CD14-positive monocyte (primary cell): Measurements from ENCODE around the gene FKBP5. TPM values are rescaled to one million over a fixed set of nuclear protein-coding genes. Genes with fewer than 3 reads are reported as not detected.

Experiments
- DNase-seq, 3 donors: peaks; one replicate each; pipeline ENCODE4 v3.0.0-alpha.2; 2011 to 2022
- H2AFZ ChIP-seq: 2 replicates; pipeline ENCODE4 v1.6.0; 2012; ENCODE audit warnings: mild to moderate bottlenecking, low read depth, low read length, inconsistent platforms; ENCODE audit not compliant: insufficient read depth, poor library complexity, severe bottlenecking
- H3K27ac ChIP-seq, 2 donors: 1 replicate in 1 of 2; 2 replicates in 1 of 2; pipeline ENCODE4 v1.5.1; 2012 to 2013; ENCODE audit warnings: low read length in 2 of 2, control low read depth in 1 of 2, inconsistent platforms in 1 of 2, low read depth in 1 of 2, mild to moderate bottlenecking in 1 of 2
- H3K27me3 ChIP-seq, 2 donors: one replicate each; pipeline versions ENCODE4 v1.6.0 to v1.6.1; 2011 to 2013; ENCODE audit warnings: low read length in 2 of 2; ENCODE audit not compliant: control insufficient read depth in 2 of 2, insufficient read depth in 2 of 2
- H3K36me3 ChIP-seq, 2 donors: replicated peaks in 1 of 2; 1 replicate in 1 of 2; 2 replicates in 1 of 2; pipeline versions ENCODE4 v1.5.1 to v1.6.1; 2012 to 2013; ENCODE audit warnings: low read length in 2 of 2, control low read depth in 1 of 2, inconsistent platforms in 1 of 2, mild to moderate bottlenecking in 1 of 2; ENCODE audit not compliant: insufficient read depth in 2 of 2, control insufficient read depth in 1 of 2
- H3K4me1 ChIP-seq, 2 donors: 1 replicate in 1 of 2; 2 replicates in 1 of 2; pipeline versions ENCODE4 v1.5.1 to v1.6.1; 2012 to 2013; ENCODE audit warnings: low read length in 2 of 2, control low read depth in 1 of 2, inconsistent platforms in 1 of 2, mild to moderate bottlenecking in 1 of 2, moderate library complexity in 1 of 2; ENCODE audit not compliant: insufficient read depth in 2 of 2, control insufficient read depth in 1 of 2
- H3K4me2 ChIP-seq: replicated peaks from 2 replicates; pipeline ENCODE3; 2012; ENCODE audit warnings: low read length, moderate library complexity, mild to moderate bottlenecking; ENCODE audit not compliant: poor library complexity, severe bottlenecking; ENCODE audit errors: extremely low read depth
- H3K4me3 ChIP-seq, 3 experiments: fragments of 200-600 bp in 1 of 3; sonication (generic) in 1 of 3; replicated peaks in 1 of 3; 1 replicate in 2 of 3; 2 replicates in 1 of 3; pipeline ENCODE4 v1.5.1; 2011 to 2013; ENCODE audit warnings: low read length in 3 of 3, mild to moderate bottlenecking in 3 of 3, control low read depth in 2 of 3, low read depth in 2 of 3, inconsistent platforms in 1 of 3, moderate library complexity in 1 of 3
- H3K79me2 ChIP-seq: 2 replicates; pipeline ENCODE4 v1.6.0; 2012; ENCODE audit warnings: mild to moderate bottlenecking, control low read depth, inconsistent platforms, low read length, moderate library complexity; ENCODE audit not compliant: insufficient read depth
- H3K9ac ChIP-seq: 2 replicates; pipeline ENCODE4 v1.6.0; 2017; ENCODE audit warnings: low read length, mild to moderate bottlenecking; ENCODE audit not compliant: insufficient read depth, poor library complexity, severe bottlenecking
- H3K9me3 ChIP-seq, 2 donors: replicated peaks in 1 of 2; 1 replicate in 1 of 2; 2 replicates in 1 of 2; pipeline versions ENCODE4 v1.5.1 to v1.6.1; 2012 to 2013; ENCODE audit warnings: low read length in 2 of 2, control low read depth in 1 of 2; ENCODE audit not compliant: control insufficient read depth in 1 of 2, insufficient read depth in 1 of 2
- H4K20me1 ChIP-seq: 2 replicates; pipeline ENCODE4 v1.6.0; 2012; ENCODE audit warnings: mild to moderate bottlenecking, low read length, control low read depth, moderate library complexity; ENCODE audit not compliant: insufficient read depth
- H3K27ac Mint-ChIP-seq, 7 donors: one replicate each; pipeline ENCODE4 v1.8.0; 2020; ENCODE audit warnings: mild to moderate bottlenecking in 7 of 7, mixed read lengths in 7 of 7, moderate library complexity in 6 of 7, inconsistent platforms in 2 of 7
- H3K27me3 Mint-ChIP-seq, 3 donors: one replicate each; pipeline ENCODE4 v1.8.0; 2021 to 2022; ENCODE audit warnings: low read depth in 3 of 3, mild to moderate bottlenecking in 3 of 3, mixed read lengths in 3 of 3, moderate library complexity in 3 of 3, inconsistent platforms in 1 of 3
- H3K36me3 Mint-ChIP-seq, 2 donors: one replicate each; pipeline ENCODE4 v1.8.0; 2020; ENCODE audit warnings: mixed read lengths in 2 of 2, inconsistent platforms in 1 of 2, mild to moderate bottlenecking in 1 of 2
- H3K4me1 Mint-ChIP-seq: one replicate; pipeline ENCODE4 v1.8.0; 2020; ENCODE audit warnings: mild to moderate bottlenecking, mixed read lengths
- H3K4me3 Mint-ChIP-seq, 2 donors: one replicate each; pipeline ENCODE4 v1.8.0; 2020; ENCODE audit warnings: mild to moderate bottlenecking in 2 of 2, mixed read lengths in 2 of 2, moderate library complexity in 1 of 2
- H3K9me3 Mint-ChIP-seq, 7 donors: one replicate each; pipeline ENCODE4 v1.8.0; 2020 to 2022; ENCODE audit warnings: mixed read lengths in 7 of 7, mild to moderate bottlenecking in 6 of 7, moderate library complexity in 6 of 7, inconsistent platforms in 2 of 7
- CTCF ChIP-seq: fragments of 200-600 bp; IDR thresholded peaks from one replicate; pipeline ENCODE4 v1.8.0; 2022; ENCODE audit warnings: antibody characterized with exemption, mild to moderate bottlenecking
- WGBS: methylation state at CpG from one replicate; pipeline ENCODE4 v1.1.5; 2013; ENCODE audit warnings: missing lambda C conversion rate; ENCODE audit not compliant: insufficient coverage; 5-methylcytosine and 5-hydroxymethylcytosine counted together
- intact Hi-C, 2 donors: fragments of 100-400 bp; cut with micrococcal nuclease; formaldehyde crosslinking; loops; one replicate each; pipeline versions ENCODE4 v1.15.0 to v1.15.1; 2023
- polyA plus RNA-seq, 3 donors: library from polyadenylated mRNA; depleted of rRNA in 1 of 3; unstranded in 2 of 3; stranded (reverse) in 1 of 3; fragments of 300-500 nt in 2 of 3; fragments of >200 nt in 1 of 3; fragmentation: Illumina TruSeq in 2 of 3; gene quantifications; 1 replicate in 2 of 3; 2 replicates in 1 of 3; pipeline ENCODE4 v1.2.3, GENCODE V29; 2012 to 2021

The FKBP5 gene
- polyA plus RNA-seq, 3 donors: 20.2 to 58.5 (median 56.9) TPM

DNA sequence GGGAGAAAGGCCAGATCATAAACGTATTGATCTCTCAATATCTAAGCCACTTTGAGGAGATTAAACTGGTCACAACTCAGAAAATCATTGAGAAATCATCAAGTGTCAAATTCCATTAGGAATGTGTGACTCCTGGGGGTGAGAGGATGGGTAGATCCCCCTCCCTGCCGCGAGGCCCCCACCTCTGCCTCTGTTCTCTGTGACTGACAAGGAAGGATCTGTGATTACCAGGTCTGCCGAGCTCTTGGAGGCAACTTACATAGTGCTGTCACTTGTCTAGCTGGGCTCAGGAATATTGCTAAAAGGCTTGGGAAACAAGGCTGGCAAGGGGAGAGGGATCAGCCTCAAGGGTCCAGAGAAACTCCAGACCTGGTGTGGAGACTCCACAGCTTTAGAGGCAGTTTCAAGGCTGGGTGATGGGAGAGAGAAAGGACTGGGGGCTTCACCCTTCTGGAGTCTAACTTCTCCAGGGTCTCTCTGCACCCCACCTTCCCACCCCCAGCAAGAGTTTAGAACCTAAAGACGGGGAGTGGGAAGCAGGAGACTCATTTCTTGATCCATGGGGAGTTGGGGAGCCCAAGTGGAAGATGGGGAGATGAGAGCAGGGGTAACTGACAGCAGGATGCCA, 36.5 kb upstream of the FKBP5 start:
- Mint-ChIP-seq H3K4me3 (peak overlapping the region; percentile 56 to 76), H3K27me3 (peaks cover 0 to 7% (median 2%) of the 10 kb centered on the region in 3 donors), H3K27ac (peak overlapping the region; percentile 76 to 96 (median 92)), H3K4me1 (peaks cover 91% of the 10 kb centered on the region), H3K9me3 (no peaks in the 10 kb centered on the region), H3K36me3 (no peaks in the 10 kb centered on the region)
- Histone ChIP-seq H3K27ac (peak overlapping the region; percentile 74 to 85), H3K79me2 (peaks cover 15% of the 10 kb centered on the region), H3K4me3 (peak overlapping the region in 1 of 3 experiments; percentile 95), H3K27me3 (no peaks in the 10 kb centered on the region), H3K9me3 (no peaks in the 10 kb centered on the region), H4K20me1 (no peaks in the 10 kb centered on the region), H3K36me3 (no peaks in the 10 kb centered on the region), H3K4me1 (peaks cover 86 to 93% of the 10 kb centered on the region in 2 donors), H2AFZ (peak overlapping the region; percentile 49), H3K9ac (peak overlapping the region; percentile 11), H3K4me2 (peak overlapping the region; percentile 89)
- 13% methylated on average over 1 of the region's 5 CpGs for WGBS
- intact Hi-C loops: no loop called here
- no peak for DNase-seq
- no peak for TF ChIP-seq CTCF

DNA sequence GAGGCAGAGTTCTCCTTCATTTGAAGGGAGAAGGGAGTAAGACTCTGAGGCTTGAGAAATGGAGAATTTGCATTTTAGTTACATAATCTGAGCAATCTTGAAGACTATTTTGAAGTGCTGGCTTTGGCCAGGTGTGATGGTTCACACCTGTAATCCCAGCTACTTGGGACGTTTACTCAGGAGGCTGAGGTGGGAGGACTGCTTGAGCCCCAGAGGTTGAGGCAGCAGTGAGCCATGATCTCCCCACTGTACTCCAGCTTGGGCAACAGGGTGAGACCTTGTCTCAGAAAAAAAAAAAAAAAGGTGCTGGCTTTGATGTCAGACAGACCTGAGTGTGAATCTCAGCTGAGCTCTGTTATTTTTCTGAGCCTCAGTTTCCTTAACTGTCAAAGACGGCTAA, 35.8 kb upstream of the FKBP5 start:
- H3K4me3 Mint-ChIP-seq: no peak overlapping the region
- intact Hi-C loops: no loop called here
- H3K4me1 Mint-ChIP-seq: peaks cover 91% of the 10 kb centered on the region
- Histone ChIP-seq H3K36me3 (no peaks in the 10 kb centered on the region), H3K79me2 (peaks cover 15% of the 10 kb centered on the region), H4K20me1 (no peaks in the 10 kb centered on the region), H3K9ac (no peak overlapping the region), H2AFZ (peak overlapping the region; percentile 13), H3K27ac (peak overlapping the region in 1 of 2 donors; percentile 85), H3K27me3 (no peaks in the 10 kb centered on the region), H3K9me3 (no peaks in the 10 kb centered on the region), H3K4me3 (peak overlapping the region in 1 of 3 experiments; percentile 95), H3K4me2 (no peak overlapping the region), H3K4me1 (peaks cover 86 to 93% of the 10 kb centered on the region in 2 donors)
- H3K27ac Mint-ChIP-seq: peak overlapping the region in 1 of 7 donors; percentile 50
- H3K36me3 Mint-ChIP-seq: no peaks in the 10 kb centered on the region
- peaks cover 0 to 7% (median 2%) of the 10 kb centered on the region in 3 donors for H3K27me3 Mint-ChIP-seq
- no peaks in the 10 kb centered on the region for H3K9me3 Mint-ChIP-seq
- DNase-seq: no peak
- TF ChIP-seq CTCF: no peak
- WGBS: 50% methylated on average over 1 of the region's 2 CpGs
